Endothelial cell of umbilical vein (primary cell): ENCODE measurements around the gene FSTL4. TPM values are rescaled to one million over a fixed set of nuclear protein-coding genes. Genes with fewer than 3 reads are reported as not detected.

Experiments used
- BruUV-seq: library from RNA; stranded (reverse); fragments of 400-500 nt; replicated peaks from 2 replicates; lab custom pipeline; 2021; lab: Mats Ljungman, UMichigan
- CTCF ChIA-PET: fragments of 300-600, 350-600 bp; sonication (Branson Sonifier 250); formaldehyde crosslinking; loops from one replicate; lab custom pipeline; 2021; ENCODE audit warnings: antibody characterized with exemption, inconsistent platforms; lab: Charles Lee
- POLR2A ChIA-PET: fragments of 300-600, 350-600 bp; sonication (Branson Sonifier 250); formaldehyde crosslinking; loops from one replicate; lab custom pipeline; 2021; ENCODE audit warnings: antibody characterized with exemption, inconsistent platforms; lab: Charles Lee
- DNase-seq: peaks from one replicate; pipeline ENCODE4 v3.0.0-alpha.2; 2011; ENCODE audit warnings: low read depth, low spot score
- FAIRE-seq: peaks from 2 replicates; lab custom pipeline; 2011; peaks lifted over from hg19 to GRCh38; lab: Jason Lieb, UNC
- H2AFZ ChIP-seq: 2 replicates; pipeline ENCODE4 v1.6.0; 2012; ENCODE audit warnings: low read depth, low read length, control low read depth, inconsistent platforms
- H3K27ac ChIP-seq: 2 replicates; pipeline ENCODE4 v1.5.1; 2011; ENCODE audit warnings: low read depth, mild to moderate bottlenecking, control low read depth, low read length, moderate library complexity; ENCODE audit not compliant: insufficient read depth
- H3K27me3 ChIP-seq, 2 experiments: 2 replicates each; pipeline versions ENCODE4 v1.6.0 to v1.6.1; 2011; ENCODE audit warnings: low read length in 2 of 2, mixed read lengths in 1 of 2; ENCODE audit not compliant: control insufficient read depth in 2 of 2, insufficient read depth in 2 of 2
- H3K36me3 ChIP-seq, 2 experiments: 2 replicates in 1 of 2; 3 replicates in 1 of 2; pipeline ENCODE4 v1.5.1; 2011; ENCODE audit warnings: low read length in 2 of 2, mild to moderate bottlenecking in 1 of 2, moderate library complexity in 1 of 2; ENCODE audit not compliant: control insufficient read depth in 2 of 2, insufficient read depth in 2 of 2; ENCODE audit errors: extremely low read depth in 1 of 2
- H3K4me1 ChIP-seq: 3 replicates; pipeline ENCODE4 v1.5.1; 2011; ENCODE audit warnings: mild to moderate bottlenecking, low read length; ENCODE audit not compliant: control insufficient read depth, insufficient read depth; ENCODE audit errors: extremely low read depth
- H3K4me2 ChIP-seq: 2 replicates; pipeline ENCODE4 v1.6.1; 2011; ENCODE audit warnings: low read length, control low read depth, mixed read lengths; ENCODE audit not compliant: insufficient read depth
- H3K4me3 ChIP-seq, 3 experiments: fragments of 200-600 bp in 1 of 3; sonication (generic), shearing (Covaris generic) in 1 of 3; replicated peaks in 1 of 3; 2 replicates each; pipeline ENCODE4 v1.5.1; 2011 to 2016; ENCODE audit warnings: control low read depth in 3 of 3, low read length in 3 of 3, mild to moderate bottlenecking in 2 of 3, inconsistent platforms in 1 of 3, low read depth in 1 of 3, moderate library complexity in 1 of 3; ENCODE audit not compliant: insufficient read depth in 1 of 3
- H3K79me2 ChIP-seq: 2 replicates; pipeline ENCODE4 v1.6.0; 2012; ENCODE audit warnings: low read length, inconsistent platforms; ENCODE audit not compliant: control insufficient read depth, insufficient read depth
- H3K9ac ChIP-seq: replicated peaks from 2 replicates; pipeline ENCODE3; 2011; ENCODE audit warnings: low read length, control low read depth; ENCODE audit not compliant: insufficient read depth; ENCODE audit errors: extremely low read depth
- H3K9me1 ChIP-seq: replicated peaks from 3 replicates; pipeline ENCODE4 v1.6.0; 2011; ENCODE audit warnings: mild to moderate bottlenecking, low read length; ENCODE audit not compliant: control insufficient read depth, insufficient read depth; ENCODE audit errors: extremely low read depth
- H3K9me3 ChIP-seq: replicated peaks from 2 replicates; pipeline ENCODE4 v1.5.1; 2012; ENCODE audit warnings: low read length, inconsistent platforms; ENCODE audit not compliant: control insufficient read depth, insufficient read depth
- H4K20me1 ChIP-seq: replicated peaks from 2 replicates; pipeline ENCODE3; 2011; ENCODE audit warnings: mild to moderate bottlenecking, low read length; ENCODE audit not compliant: control insufficient read depth, insufficient read depth; ENCODE audit errors: extremely low read depth
- CTCF ChIP-seq, 2 donors: IDR thresholded peaks; 1 replicate in 1 of 2; 2 replicates in 1 of 2; pipeline ENCODE4 v1.5.1; 2011; ENCODE audit warnings: low read length in 2 of 2, mild to moderate bottlenecking in 2 of 2, moderate library complexity in 2 of 2, control low read depth in 1 of 2, inconsistent platforms in 1 of 2, low read depth in 1 of 2; ENCODE audit not compliant: insufficient read depth in 1 of 2; ENCODE audit errors: extremely low read depth in 1 of 2
- EZH2 ChIP-seq: IDR thresholded peaks from 2 replicates; pipeline ENCODE4 v1.6.1; 2012; ENCODE audit warnings: borderline replicate concordance, low read depth, mild to moderate bottlenecking, moderate library complexity, low read length, inconsistent platforms; ENCODE audit not compliant: severe bottlenecking
- FOS ChIP-seq: IDR thresholded peaks from 2 replicates; pipeline ENCODE4 v1.6.1; 2011; ENCODE audit warnings: mild to moderate bottlenecking, low read length, moderate library complexity, borderline replicate concordance; ENCODE audit not compliant: insufficient read depth
- GATA2 ChIP-seq: IDR thresholded peaks from 2 replicates; pipeline ENCODE4 v1.7.0; 2011; ENCODE audit warnings: low read depth, mild to moderate bottlenecking, moderate library complexity, mixed read lengths, low read length; ENCODE audit not compliant: insufficient read length, insufficient read depth
- JUN ChIP-seq: IDR thresholded peaks from 2 replicates; pipeline ENCODE4 v1.6.1; 2011; ENCODE audit warnings: borderline replicate concordance, low read depth; ENCODE audit not compliant: insufficient read length, insufficient read depth
- MAX ChIP-seq: IDR thresholded peaks from 2 replicates; pipeline ENCODE4 v1.6.1; 2011; ENCODE audit not compliant: insufficient read depth, insufficient read length
- MYC ChIP-seq: IDR thresholded peaks from one replicate; pipeline ENCODE4 v1.6.1; 2011; ENCODE audit warnings: mild to moderate bottlenecking, low read depth, low read length
- POLR2A ChIP-seq: IDR thresholded peaks from 2 replicates; pipeline ENCODE4 v1.6.1; 2012; ENCODE audit warnings: low read depth, mild to moderate bottlenecking, control low read depth, low read length
- POLR2AphosphoS5 ChIP-seq: IDR thresholded peaks from 2 replicates; pipeline ENCODE4 v1.6.1; 2012; ENCODE audit warnings: low read depth, mild to moderate bottlenecking, control low read depth, low read length, moderate library complexity; ENCODE audit not compliant: insufficient read depth
- dilution Hi-C: fragments of 300-500 bp; cut with MboI; formaldehyde crosslinking; loops from one replicate; pipeline ENCODE4 v1.15.0; 2019; ENCODE audit warnings: low sequenced_read_pairs; ENCODE audit not compliant: extremely low pct_ligation_motif_present
- intact Hi-C: fragments of 100-400 bp; cut with micrococcal nuclease; formaldehyde crosslinking; loops from one replicate; pipeline ENCODE4 v1.10.0; 2022
- polyA plus RNA-seq, 4 experiments: library from polyadenylated mRNA; depleted of rRNA in 3 of 4; stranded (reverse) in 3 of 4; unstranded in 1 of 4; fragments of >200 nt; gene quantifications; 2 replicates each; pipeline versions ENCODE4 v1.2.1 to v1.2.3, GENCODE V29; 2011 to 2012; ENCODE audit warnings: missing spikeins in 1 of 4
- total RNA-seq: library from RNA; stranded (reverse); gene quantifications from 2 replicates; pipeline ENCODE4 v1.2.3, GENCODE V29; 2021

FSTL4 gene
- total and polyA plus RNA-seq, 2 donors (not counting 3 experiments of a cell fraction or from before 2014, with no cell fraction given): 0.18 TPM; not detected in 1

- Histone ChIP-seq H3K36me3 (no peaks in the 10 kb centered on the region), H2AFZ (no peak overlapping the region), H3K4me3 (no peak overlapping the region), H3K4me2 (no peak overlapping the region), H3K9me1 (no peaks in the 10 kb centered on the region), H3K79me2 (no peaks in the 10 kb centered on the region), H3K9ac (no peak overlapping the region), H3K27me3 (no peaks in the 10 kb centered on the region), H3K4me1 (no peaks in the 10 kb centered on the region), H4K20me1 (no peaks in the 10 kb centered on the region), H3K9me3 (no peaks in the 10 kb centered on the region), H3K27ac (no peak overlapping the region)
- dilution Hi-C loops: no loop called here
- intact Hi-C loops: no loop called here
- POLR2A ChIA-PET: no interaction called here
- no TSS peak for BruUV-seq
- FAIRE-seq (no peak), DNase-seq (no peak)
- TF ChIP-seq EZH2 (no peak), GATA2 (no peak), MAX (no peak), POLR2AphosphoS5 (no peak), POLR2A (no peak), JUN (no peak), MYC (no peak), CTCF (IDR thresholded peaks at IDR 0.05; ENCODE audit: extremely low read depth in 1 of 2, insufficient read depth in 1 of 2, low read depth in 1 of 2, low read length in 2 of 2) (no peak), FOS (no peak)
- CTCF ChIA-PET: interaction anchor here (1.0 kb wide), 1 partner anchor 58 kb away, joined by 3 read pairs; no protein-coding TSS in a partner anchor
Observed at GRCh38 chr5:133189881-133190280, 422.5 kb downstream of the FSTL4 start.
